ENCODE data around the gene LEMD2.

Gene LEMD2

GRCh38 chr6:33799454-33800113 is 10.7 kb upstream of the LEMD2 start:
- Histone ChIP-seq H3K4me3 (ENCODE audit: low read length) (no peak overlapping the region), H3K4me1 (ENCODE audit: control insufficient read depth, insufficient read depth, low read length) (no peaks in the 10 kb centered on the region), H3K27me3 (ENCODE audit: control insufficient read depth, insufficient read depth, low read length) (peaks cover 6% of the 10 kb centered on the region), H3K9ac (ENCODE audit: low read length) (no peak overlapping the region), H3K36me3 (ENCODE audit: control insufficient read depth, insufficient read depth, low read length) (no peaks in the 10 kb centered on the region), H3K27ac (ENCODE audit: low read depth, low read length) (no peak overlapping the region)

GRCh38 chr6:33798343-33798848 is 9.5 kb upstream of the LEMD2 start:
- Histone ChIP-seq H3K36me3 (ENCODE audit: control insufficient read depth, insufficient read depth, low read length) (no peaks in the 10 kb centered on the region), H3K4me1 (ENCODE audit: control insufficient read depth, insufficient read depth, low read length) (no peaks in the 10 kb centered on the region), H3K4me3 (ENCODE audit: low read length) (no peak overlapping the region), H3K27ac (ENCODE audit: low read depth, low read length) (no peak overlapping the region), H3K9ac (ENCODE audit: low read length) (no peak overlapping the region), H3K27me3 (ENCODE audit: control insufficient read depth, insufficient read depth, low read length) (peaks cover 8% of the 10 kb centered on the region)

DNA sequence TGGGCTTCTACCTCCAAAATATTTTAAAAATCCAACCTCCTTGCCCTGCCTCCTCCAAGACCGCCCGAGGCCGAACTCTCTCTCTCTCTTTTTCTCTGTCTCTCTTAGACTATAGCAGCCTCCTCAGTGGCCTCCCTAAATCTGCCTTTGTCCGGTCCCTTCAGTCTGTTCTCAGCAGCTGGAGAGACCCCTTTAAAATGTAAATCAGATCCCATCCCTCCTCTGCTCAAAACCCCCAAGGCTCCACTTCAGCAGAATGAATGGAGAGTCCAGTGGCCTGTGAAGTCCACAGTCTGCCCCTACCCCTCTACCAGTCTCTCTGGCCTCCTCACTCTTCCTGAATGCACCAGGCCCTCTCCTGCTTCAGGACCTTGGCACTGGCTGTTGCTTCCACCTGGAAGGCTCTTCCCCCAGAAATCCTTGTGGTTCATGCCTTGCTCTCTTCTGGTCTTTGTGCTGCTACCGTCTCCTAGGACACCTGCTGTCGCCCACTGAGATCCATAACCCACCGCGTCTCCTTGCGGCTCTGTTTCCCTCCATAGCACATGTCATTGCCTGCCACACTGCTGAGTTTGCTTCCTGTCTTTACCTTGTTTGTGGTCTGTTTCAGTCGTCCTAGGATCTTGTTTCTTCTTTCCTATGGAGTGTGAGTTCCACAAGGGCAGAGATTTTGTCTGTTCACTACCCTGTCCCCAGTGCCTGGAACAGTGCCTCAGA is 8.9 kb upstream of the LEMD2 start:
- peaks cover 8% of the 10 kb centered on the region for H3K27me3 ChIP-seq (ENCODE audit: control insufficient read depth, insufficient read depth, low read length)
- no peak overlapping the region for H3K4me3 ChIP-seq (ENCODE audit: low read length)
- no peaks in the 10 kb centered on the region for H3K36me3 ChIP-seq (ENCODE audit: control insufficient read depth, insufficient read depth, low read length)
- H3K9ac ChIP-seq (ENCODE audit: low read length): no peak overlapping the region
- no peaks in the 10 kb centered on the region for H3K4me1 ChIP-seq (ENCODE audit: control insufficient read depth, insufficient read depth, low read length)
- H3K27ac ChIP-seq (ENCODE audit: low read depth, low read length): no peak overlapping the region

GRCh38 chr6:33794910-33795623 is 6.1 kb upstream of the LEMD2 start:
- Histone ChIP-seq H3K27ac (ENCODE audit: low read depth, low read length) (no peak overlapping the region), H3K9ac (ENCODE audit: low read length) (no peak overlapping the region), H3K4me3 (ENCODE audit: low read length) (no peak overlapping the region), H3K4me1 (ENCODE audit: control insufficient read depth, insufficient read depth, low read length) (no peaks in the 10 kb centered on the region), H3K27me3 (ENCODE audit: control insufficient read depth, insufficient read depth, low read length) (peaks cover 8% of the 10 kb centered on the region), H3K36me3 (ENCODE audit: control insufficient read depth, insufficient read depth, low read length) (no peaks in the 10 kb centered on the region)

- Histone ChIP-seq H3K27ac (ENCODE audit: low read depth, low read length) (no peak overlapping the region), H3K27me3 (ENCODE audit: control insufficient read depth, insufficient read depth, low read length) (peaks cover 4% of the 10 kb centered on the region), H3K4me3 (ENCODE audit: low read length) (no peak overlapping the region), H3K9ac (ENCODE audit: low read length) (no peak overlapping the region), H3K4me1 (ENCODE audit: control insufficient read depth, insufficient read depth, low read length) (peaks cover 5% of the 10 kb centered on the region), H3K36me3 (ENCODE audit: control insufficient read depth, insufficient read depth, low read length) (no peaks in the 10 kb centered on the region)
Observed at GRCh38 chr6:33792981-33793380, 4.1 kb upstream of the LEMD2 start.

GRCh38 chr6:33791620-33792019 is 2.7 kb upstream of the LEMD2 start:
- H3K9ac ChIP-seq (ENCODE audit: low read length): no peak overlapping the region
- H3K4me3 ChIP-seq (ENCODE audit: low read length): no peak overlapping the region
- H3K4me1 ChIP-seq (ENCODE audit: control insufficient read depth, insufficient read depth, low read length): peaks cover 19% of the 10 kb centered on the region
- H3K27ac ChIP-seq (ENCODE audit: low read depth, low read length): no peak overlapping the region
- H3K27me3 ChIP-seq (ENCODE audit: control insufficient read depth, insufficient read depth, low read length): peaks cover 3% of the 10 kb centered on the region
- H3K36me3 ChIP-seq (ENCODE audit: control insufficient read depth, insufficient read depth, low read length): no peaks in the 10 kb centered on the region

- Histone ChIP-seq H3K4me1 (ENCODE audit: control insufficient read depth, insufficient read depth, low read length) (peaks cover 26% of the 10 kb centered on the region), H3K9ac (ENCODE audit: low read length) (no peak overlapping the region), H3K4me3 (ENCODE audit: low read length) (no peak overlapping the region), H3K27ac (ENCODE audit: low read depth, low read length) (no peak overlapping the region), H3K27me3 (ENCODE audit: control insufficient read depth, insufficient read depth, low read length) (peaks cover 3% of the 10 kb centered on the region), H3K36me3 (ENCODE audit: control insufficient read depth, insufficient read depth, low read length) (no peaks in the 10 kb centered on the region)
Observed at GRCh38 chr6:33790910-33791309, 2.0 kb upstream of the LEMD2 start.

GRCh38 chr6:33790379-33790778 is 1.4 kb upstream of the LEMD2 start:
- peaks cover 1% of the 10 kb centered on the region for H3K36me3 ChIP-seq (ENCODE audit: control insufficient read depth, insufficient read depth, low read length)
- H3K4me3 ChIP-seq (ENCODE audit: low read length): no peak overlapping the region
- no peak overlapping the region for H3K27ac ChIP-seq (ENCODE audit: low read depth, low read length)
- H3K27me3 ChIP-seq (ENCODE audit: control insufficient read depth, insufficient read depth, low read length): peaks cover 3% of the 10 kb centered on the region
- peaks cover 30% of the 10 kb centered on the region for H3K4me1 ChIP-seq (ENCODE audit: control insufficient read depth, insufficient read depth, low read length)
- no peak overlapping the region for H3K9ac ChIP-seq (ENCODE audit: low read length)

DNA sequence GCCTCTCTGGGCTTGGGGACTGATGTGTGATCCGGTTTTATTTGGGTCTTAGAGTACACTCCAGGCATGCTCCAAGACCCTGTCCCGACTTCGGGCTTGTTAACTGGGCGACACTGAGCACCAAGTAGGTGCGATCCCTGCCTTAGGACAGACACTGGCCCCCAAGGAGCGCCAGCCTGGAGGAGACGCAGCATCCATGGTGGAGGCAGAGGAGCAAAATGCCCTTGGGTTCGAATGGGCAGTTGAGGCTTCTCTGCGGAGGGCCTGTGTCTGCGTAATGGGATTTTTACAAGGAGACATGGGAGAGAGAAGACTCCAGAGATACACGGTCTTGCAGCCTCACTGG is 593 bp upstream of the LEMD2 start:
- peak overlapping the region; percentile 47 for H3K4me3 ChIP-seq (ENCODE audit: low read length)
- no peak overlapping the region for H3K27ac ChIP-seq (ENCODE audit: low read depth, low read length)
- peaks cover 37% of the 10 kb centered on the region for H3K4me1 ChIP-seq (ENCODE audit: control insufficient read depth, insufficient read depth, low read length)
- H3K27me3 ChIP-seq (ENCODE audit: control insufficient read depth, insufficient read depth, low read length): peaks cover 3% of the 10 kb centered on the region
- H3K36me3 ChIP-seq (ENCODE audit: control insufficient read depth, insufficient read depth, low read length): peaks cover 7% of the 10 kb centered on the region
- H3K9ac ChIP-seq (ENCODE audit: low read length): no peak overlapping the region

GRCh38 chr6:33787954-33788693 is 806 bp downstream of the LEMD2 start:
- peak overlapping the region; percentile 87 for H3K4me3 ChIP-seq (ENCODE audit: low read length)
- H3K9ac ChIP-seq (ENCODE audit: low read length): peak overlapping the region; percentile 66
- no peaks in the 10 kb centered on the region for H3K27me3 ChIP-seq (ENCODE audit: control insufficient read depth, insufficient read depth, low read length)
- H3K4me1 ChIP-seq (ENCODE audit: control insufficient read depth, insufficient read depth, low read length): peaks cover 38% of the 10 kb centered on the region
- peaks cover 20% of the 10 kb centered on the region for H3K36me3 ChIP-seq (ENCODE audit: control insufficient read depth, insufficient read depth, low read length)
- peak overlapping the region; percentile 95 for H3K27ac ChIP-seq (ENCODE audit: low read depth, low read length)

DNA sequence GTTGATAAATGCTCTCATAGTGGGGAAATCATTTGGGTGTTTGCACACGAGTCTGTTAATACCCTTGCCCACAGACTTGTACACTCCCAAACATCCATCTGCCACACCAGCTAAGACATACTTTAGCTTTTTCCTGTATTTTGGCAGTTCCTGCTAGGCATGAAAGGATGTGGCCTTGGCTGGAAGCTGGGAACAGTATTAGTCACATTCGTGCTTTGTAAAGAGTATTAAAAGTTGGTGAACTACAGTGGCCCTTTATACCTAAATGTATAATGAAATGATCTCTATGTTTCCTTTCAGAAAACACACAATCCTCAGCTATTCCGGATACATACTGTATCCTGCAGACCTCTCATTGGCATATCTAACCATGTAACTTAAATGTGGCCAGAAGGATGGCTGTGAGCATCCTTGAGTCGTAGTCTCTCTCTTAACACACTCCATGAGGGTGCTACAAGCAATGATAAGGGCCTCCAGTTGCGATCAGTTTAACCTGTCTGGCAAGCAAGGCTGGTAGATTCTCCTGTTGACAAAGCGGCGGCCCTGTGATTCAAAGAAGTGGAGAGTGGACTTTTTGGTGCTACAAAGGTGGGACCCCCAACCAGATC is 1.5 kb downstream of the LEMD2 start:
- Histone ChIP-seq H3K4me3 (ENCODE audit: low read length) (peak overlapping the region; percentile 87), H3K9ac (ENCODE audit: low read length) (peak overlapping the region; percentile 66), H3K27me3 (ENCODE audit: control insufficient read depth, insufficient read depth, low read length) (no peaks in the 10 kb centered on the region), H3K4me1 (ENCODE audit: control insufficient read depth, insufficient read depth, low read length) (peaks cover 38% of the 10 kb centered on the region), H3K27ac (ENCODE audit: low read depth, low read length) (peak overlapping the region; percentile 95), H3K36me3 (ENCODE audit: control insufficient read depth, insufficient read depth, low read length) (peaks cover 27% of the 10 kb centered on the region)

DNA sequence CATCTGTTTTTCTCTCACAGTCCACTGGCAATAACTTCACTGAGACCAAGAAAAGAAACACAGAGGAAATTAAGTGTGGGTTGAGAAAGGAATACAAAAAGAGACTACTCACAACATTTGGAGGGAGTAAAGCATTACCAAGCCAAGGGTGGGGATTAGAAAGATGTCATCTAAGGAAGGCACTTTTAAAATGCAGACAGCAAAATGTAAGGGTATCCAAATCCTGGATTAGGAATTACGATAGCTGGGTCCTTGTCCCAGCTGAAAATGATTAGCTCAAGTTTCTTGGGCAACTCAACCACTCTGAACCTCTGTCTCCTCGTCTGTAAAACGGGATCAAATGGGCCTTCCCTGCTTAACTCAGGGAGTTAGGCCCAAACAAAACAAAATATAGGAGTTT is 2.2 kb downstream of the LEMD2 start:
- Histone ChIP-seq H3K36me3 (ENCODE audit: control insufficient read depth, insufficient read depth, low read length) (peaks cover 33% of the 10 kb centered on the region), H3K4me3 (ENCODE audit: low read length) (no peak overlapping the region), H3K27ac (ENCODE audit: low read depth, low read length) (peak overlapping the region; percentile 95), H3K4me1 (ENCODE audit: control insufficient read depth, insufficient read depth, low read length) (peaks cover 38% of the 10 kb centered on the region), H3K9ac (ENCODE audit: low read length) (no peak overlapping the region), H3K27me3 (ENCODE audit: control insufficient read depth, insufficient read depth, low read length) (no peaks in the 10 kb centered on the region)

All from rectal smooth muscle tissue (tissue), 1 donor.